SKM-1 treated with dmso at 0.1 percent for 144 hours (cell line): Measurements from ENCODE around the gene MAP2.

Source experiments
- DNase-seq: peaks from one replicate; lab custom pipeline; 2025; ENCODE audit not compliant: unreplicated experiment; lab: John Stamatoyannopoulos, UW

Gene MAP2

DNA sequence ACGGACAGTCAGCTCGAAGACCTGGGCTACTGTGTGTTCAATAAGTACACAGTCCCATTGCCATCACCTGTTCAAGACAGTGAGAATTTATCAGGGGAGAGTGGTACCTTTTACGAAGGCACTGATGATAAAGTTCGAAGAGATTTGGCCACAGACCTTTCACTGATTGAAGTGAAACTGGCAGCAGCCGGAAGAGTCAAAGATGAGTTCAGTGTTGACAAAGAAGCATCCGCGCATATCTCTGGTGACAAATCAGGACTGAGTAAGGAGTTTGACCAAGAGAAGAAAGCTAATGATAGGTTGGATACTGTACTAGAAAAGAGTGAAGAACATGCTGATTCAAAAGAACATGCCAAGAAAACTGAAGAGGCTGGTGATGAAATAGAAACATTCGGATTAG, 270.9 kb downstream of the MAP2 start:
- DNase-seq = no peak

DNA sequence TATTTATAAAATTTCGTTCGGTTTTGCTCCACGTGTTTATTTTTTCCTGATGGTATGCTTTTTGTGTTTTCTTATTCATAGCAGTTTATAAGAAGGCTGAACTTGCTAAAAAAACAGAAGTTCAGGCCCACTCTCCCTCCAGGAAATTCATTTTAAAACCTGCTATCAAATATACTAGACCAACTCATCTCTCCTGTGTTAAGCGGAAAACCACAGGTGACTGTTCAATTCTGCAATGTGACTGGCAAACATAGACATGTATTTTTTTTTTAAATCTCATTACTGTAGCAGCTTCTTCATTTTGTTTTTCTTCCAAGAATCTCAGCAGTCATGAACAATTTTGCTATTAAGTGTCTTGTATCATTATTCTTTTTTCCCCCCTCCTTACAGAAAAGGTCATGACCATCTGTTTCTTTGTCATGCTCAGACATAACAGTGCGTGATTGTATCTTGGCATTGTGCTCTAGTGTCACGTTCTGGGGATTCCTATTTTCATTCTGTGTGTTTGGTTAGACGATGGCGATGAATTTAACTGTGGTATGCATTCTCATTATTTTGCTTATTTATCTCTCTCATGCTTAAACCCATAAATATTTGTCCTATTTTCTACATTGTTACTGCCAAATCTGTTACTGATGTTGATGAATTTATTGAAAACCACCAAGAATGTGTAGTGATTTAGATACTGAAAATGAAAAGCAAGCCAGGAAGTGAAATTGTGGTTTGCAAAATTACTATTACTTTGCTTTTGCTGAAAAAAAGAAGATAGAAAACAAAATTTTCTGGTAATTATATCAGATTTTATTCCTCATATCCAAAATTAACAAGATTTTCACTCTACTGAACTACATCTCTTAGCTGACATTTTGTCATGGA, 273.2 kb downstream of the MAP2 start:
- no peak for DNase-seq

DNA sequence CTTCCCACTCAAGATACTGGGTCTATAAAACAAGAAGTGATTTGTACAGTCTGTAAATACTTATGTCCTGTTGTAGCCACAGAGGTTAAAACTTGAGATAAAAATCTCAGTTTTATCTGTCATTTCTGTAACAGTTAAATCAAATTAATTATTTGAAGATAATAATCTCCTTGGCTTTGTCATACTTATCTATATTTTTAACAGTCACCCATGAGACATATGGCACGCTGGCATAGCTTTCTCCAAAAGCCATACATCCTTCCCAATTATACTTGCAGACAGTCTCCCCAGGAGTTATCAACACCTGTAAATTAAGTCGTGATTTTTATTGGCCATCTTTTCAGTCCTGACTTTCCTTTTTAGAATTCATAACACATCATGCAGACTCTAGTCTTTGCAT, 278.9 kb downstream of the MAP2 start:
- DNase-seq = no peak

DNA sequence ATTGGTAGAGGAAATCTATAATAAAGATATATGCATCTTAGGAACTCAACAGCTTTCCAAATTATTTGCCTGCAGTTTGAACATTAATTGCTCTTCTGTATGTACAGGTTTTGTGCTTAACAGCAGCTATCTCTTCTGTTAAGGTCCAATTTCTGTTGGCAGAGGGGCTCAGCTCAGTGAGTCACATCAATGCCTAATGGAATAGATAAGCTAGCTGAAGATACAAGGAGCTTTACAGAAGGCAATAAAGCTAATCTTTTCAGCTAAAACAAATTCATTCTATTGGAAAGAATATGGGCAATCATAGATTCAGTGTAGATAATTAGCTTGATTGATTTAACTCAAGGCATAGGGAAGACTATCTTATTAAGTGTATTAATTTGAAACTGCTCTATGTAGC, 289.4 kb downstream of the MAP2 start:
- no peak for DNase-seq

DNA sequence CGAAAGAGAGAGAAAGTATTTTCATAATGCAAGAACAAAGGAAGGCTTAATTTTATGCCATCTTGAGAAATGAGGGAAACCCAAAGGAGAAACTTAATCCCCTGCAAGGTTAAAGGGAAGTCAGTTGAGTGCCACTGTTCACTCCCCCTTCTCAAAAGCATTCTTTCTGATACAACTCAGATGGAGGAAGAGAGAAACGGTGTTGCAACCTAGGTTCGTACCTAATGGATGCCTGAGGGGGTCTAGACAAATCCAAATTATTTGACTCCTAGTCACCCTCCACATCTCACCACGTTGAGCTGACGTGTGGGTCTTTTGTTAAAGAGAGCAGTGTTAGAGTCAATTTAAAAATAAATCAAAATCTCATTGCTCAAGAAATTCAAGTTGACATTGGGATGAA, 295.2 kb downstream of the MAP2 start:
- DNase-seq = no peak

DNA sequence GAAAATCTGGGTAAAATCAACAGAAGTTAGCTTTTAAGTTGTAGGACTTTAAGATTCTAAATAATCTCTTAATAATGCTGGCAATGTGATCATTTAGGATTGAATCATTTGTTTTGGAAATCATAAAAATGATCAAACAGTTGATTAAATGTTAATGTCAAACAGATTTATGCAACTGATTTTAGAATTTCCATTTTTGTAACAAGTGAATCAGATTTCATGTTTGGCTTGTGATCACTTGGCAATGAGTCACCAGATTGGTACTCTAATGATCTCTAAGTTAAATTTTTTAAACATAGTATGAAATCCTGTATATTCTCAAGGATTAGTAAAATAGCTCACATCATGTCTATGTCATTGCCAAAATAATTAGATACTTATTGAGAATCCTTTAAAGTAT, 297.6 kb downstream of the MAP2 start:
- DNase-seq = no peak

DNA sequence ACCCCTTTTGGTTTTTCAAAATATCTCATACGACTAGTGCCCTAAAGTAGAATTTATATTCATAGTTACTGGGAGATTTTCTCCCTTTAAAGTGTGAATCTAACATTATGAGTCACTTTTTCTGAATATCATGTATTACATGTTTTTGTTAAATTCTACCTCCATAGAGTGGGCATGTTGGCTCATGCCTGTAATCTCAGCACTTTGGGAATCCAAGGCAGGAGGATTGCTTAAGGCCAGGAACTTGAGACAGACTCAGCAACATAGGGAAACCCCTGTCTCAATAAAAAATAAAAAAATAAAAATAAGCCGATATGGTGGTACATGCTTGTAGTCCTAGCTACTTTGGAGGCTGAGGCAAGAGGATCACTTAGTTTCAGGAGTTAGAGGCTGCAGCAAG, 302.5 kb downstream of the MAP2 start:
- DNase-seq = no peak

DNA sequence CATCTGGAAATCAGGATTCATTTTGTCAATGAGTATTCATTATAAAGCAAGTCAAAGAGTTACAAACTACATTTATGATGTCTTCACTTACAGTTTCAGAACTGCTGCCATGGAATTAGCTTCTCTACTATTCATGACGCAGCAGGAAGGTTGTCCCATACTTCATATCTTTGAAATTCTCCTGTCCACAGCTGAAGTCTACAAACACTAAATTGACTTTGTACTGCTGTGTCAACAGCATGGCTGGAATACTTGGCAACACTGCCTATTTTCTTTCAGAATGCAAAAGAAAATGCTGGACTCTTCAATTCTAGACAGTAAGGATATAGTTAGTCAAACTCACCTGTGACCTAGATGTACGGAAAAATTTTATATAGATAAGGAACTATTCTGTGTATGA, 303.2 kb downstream of the MAP2 start:
- DNase-seq = no peak

DNA sequence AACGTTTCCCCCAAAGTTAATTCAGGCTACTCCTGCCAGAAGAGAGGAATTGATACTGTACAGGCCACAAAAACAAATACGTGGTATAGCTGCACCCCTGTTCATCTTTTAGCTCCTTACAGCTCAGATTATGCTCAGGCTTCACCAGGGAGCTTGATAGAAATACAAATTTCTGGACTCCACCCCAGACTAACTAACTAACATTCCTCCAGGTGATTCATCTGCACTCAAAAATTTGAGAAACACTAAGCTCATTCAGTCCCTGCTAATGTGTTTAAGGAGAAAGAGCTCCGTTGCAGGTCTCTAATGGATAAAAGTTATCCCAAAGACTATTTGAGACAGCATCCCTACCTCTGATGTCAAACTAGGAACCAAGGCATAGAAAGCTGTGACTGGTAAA, 311.0 kb downstream of the MAP2 start:
- no peak for DNase-seq

DNA sequence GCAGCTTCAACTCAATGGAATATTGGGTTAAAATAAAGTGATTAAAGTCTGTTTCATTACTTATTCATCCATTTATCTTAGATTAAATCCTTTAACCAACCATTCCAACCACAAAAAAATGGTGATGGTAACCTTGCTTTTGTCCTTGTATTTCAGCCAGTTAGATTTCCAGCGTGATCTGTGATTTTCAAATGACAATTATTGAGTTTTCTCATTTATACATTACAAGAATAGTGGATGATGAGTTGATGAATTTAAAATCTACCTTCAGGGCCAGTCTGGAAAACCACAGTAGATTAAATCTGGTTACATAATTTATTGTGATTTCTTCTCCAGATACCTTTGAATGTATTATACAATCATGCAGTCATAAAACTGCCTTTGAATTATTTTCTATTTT, 318.1 kb downstream of the MAP2 start:
- no peak for DNase-seq

DNA sequence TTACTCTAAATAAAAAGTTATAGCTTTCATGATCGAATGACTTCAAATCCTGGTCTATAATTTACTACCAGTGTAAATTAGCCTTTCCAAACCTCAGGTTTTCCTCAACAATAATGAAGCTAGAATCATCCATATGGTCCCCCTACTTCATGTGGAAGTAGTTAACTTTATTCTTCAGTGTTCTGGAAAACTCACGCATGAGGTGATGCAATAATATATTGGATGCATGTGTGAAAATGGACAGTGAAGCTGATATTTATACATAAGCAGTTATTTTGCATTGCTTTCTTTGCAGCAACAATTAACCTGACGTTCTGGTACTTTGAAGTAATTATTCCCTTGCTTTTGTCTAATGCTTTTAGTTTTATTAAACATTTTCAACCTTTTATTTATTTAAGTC, 329.2 kb downstream of the MAP2 start:
- no peak for DNase-seq

DNA sequence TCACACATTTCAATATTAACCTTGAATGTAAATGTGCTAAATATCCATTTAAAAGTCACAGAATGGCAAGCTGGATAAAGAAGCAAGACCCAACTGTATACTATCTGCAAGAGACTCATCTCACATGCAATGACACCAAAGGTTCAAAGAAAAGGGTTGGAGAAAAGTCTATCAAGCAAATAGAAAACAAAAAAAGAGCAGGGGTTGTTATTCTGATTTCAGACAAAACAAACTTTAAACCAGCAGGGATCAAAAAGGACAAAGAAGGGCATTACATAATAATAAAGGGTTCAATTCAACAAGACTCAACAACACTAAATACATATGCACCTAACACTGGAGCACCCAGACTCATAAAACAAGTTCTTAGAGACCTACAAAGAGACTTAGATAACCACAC, 333.3 kb downstream of the MAP2 start:
- DNase-seq = no peak

DNA sequence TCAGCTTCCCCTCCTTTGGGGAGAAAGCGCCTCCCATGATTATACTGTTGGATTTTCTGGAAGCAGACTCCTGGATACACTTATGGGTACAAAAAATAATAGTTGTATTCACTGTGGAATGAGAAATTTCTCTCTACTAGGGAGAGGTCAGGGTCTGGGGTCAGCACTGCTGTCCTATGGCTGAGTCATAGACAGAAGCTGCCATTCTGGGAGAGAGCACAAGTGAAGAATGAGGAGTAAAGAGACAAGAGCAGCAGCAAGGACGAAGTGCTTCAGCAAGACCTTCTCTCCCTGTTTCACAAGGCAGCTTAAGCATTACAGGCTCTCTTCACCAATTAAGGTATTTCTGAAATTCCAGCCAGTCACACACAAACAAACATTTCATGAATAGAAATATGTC, 337.7 kb downstream of the MAP2 start:
- no peak for DNase-seq

DNA sequence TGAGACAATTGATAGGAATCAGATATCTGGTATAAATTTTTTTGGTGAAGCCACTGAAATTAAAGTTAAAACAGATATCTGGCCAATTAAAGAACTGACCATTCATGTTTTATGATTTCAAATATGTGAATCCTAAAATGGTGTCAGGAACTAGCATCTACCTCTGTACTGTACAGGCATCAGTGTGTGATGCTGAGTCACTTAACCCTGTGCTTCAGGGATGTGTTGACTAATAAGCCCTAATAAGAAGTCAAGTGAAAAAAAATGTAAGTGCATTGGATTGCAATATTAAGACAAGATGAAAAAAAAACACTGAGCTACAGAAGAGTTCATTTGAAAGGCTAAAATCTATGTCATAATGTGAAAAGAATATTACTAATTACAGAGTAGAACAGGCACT, 338.7 kb downstream of the MAP2 start:
- no peak for DNase-seq

DNA sequence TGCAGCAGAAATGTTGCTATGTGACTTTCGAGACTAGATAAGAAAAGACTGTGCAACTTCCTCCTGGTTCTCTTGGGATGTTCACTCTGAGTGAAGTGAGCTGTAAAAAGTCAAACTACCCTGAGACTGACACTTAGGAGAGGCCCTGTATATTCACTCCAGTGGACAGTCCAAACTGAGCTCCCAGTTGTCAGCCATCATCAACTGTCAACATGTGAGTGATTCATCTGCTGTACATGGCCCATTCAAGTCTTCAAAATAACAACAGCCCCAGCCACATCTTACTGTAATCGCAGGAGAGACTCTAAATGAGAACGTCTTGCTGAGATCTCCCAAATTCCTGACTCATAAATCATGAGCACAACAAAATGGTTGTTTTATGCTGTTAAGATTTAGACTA, 339.3 kb downstream of the MAP2 start:
- DNase-seq = no peak

DNA sequence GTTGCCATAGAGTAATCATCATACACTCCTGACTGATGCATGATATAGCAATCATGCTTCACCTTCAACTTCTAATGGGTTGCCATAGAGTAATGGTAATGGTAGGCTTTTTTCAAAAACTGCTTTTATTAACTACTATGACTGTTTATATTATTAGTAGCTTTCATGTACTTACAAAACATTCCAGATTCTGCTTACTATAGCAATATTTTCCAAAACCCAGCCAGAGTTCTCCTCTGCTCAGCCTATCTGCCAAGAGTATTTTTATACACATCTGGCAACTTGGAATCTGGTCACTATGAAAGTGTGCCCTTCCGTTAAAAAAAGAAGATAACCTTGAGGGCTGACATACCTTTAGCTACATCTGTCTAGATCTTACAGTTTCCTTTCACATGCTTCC, 342.8 kb downstream of the MAP2 start:
- no peak for DNase-seq

DNA sequence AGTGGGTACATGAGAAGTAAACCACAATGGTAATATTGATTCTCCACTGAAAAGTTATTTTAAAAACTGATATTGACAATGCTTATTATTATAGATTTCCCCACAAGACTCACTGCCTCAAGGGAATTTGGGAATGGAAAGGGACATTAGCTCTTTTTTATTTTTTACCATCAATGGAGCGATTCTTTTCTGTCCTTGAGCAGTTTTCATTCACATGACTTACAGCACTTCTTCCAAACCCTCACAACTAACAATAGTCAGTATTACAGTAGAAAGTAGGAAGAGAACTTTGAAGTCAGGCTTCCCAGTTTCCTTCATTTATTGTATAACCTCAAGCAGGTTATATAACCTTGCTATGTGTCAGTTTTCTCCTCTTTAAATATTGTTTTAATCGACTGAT, 343.5 kb downstream of the MAP2 start:
- DNase-seq = no peak

DNA sequence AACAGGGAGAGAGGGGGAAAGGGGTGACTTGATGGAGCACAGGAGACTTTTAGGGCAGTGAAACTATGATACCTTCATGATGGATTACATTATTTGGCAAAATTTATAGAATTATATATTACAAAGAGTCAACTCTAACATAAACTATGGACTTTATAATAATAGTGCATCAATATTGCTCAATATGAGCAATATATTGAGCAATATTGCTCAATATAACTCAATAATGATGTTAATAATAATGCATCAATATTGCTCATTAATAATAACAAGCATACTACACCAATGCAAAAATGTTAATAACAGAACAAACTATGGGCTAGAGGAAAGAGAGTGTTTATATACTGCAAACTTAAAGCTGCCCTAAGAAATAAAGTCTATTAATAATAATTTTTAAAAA, 344.7 kb downstream of the MAP2 start:
- no peak for DNase-seq

DNA sequence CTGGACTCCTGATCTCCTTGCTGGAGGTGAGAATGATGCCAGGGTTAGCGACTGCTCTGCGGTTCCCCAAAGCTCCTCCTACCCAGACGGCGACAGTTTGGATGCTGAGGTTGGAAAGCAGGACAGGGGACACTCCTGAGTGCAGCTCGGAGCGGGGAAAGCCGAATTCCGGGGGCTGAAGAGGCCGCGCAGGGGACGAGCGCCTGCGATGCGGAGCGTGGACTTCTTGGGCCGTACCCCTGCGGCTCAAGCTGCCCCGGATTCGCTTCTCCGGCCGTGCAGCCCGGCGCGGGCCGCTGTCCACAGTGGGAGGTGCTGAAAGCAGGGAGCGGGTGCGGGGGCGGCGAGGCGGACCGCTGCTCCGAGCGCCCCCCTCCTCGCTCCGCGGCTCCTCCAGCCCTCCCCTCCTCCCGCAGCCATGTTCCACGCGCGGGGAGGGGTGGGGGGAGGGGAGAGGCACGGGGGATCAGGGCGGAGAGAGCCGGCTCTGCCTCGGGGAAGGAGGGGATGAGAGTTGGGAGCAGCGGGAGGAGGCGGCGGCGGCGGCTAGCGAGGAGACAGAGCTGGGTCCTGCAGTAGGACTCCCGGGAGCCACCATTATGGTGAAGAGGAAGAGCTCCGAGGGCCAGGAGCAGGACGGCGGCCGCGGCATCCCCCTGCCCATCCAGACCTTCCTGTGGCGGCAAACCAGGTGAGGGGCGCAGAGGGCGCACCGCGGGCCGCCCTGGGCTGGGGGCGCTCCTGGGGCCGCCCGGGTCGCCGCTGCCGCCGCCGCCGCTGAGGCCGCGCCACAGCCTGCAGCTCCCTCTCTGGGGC, 347.8 kb downstream of the MAP2 start, which contains the start of gene UNC80:
UNC80 (plus strand) TSS at position 359 of the 816 bp plus-strand sequence; CDS start at position 600, 241 bp downstream.
- DNase-seq = no peak

DNA sequence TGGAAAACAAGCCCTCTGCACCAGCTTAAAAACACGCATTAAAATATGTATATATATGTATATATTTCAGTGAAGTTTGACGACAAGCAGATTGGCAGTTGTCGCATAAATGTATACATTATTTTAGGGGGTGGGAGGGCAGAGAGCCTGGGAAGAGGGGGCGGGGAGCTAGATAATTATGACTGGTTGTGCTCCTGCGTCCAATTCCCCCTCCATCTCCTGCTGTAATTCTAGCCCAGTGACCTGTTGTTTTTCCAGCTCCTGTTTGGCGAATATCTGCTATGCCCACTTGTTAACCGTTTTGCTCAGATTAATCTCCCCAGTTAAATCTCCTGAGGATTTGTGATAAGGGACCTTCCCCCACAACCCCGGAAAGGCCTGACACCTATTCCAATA, 348.4 kb downstream of the MAP2 start:
- DNase-seq = no peak

DNA sequence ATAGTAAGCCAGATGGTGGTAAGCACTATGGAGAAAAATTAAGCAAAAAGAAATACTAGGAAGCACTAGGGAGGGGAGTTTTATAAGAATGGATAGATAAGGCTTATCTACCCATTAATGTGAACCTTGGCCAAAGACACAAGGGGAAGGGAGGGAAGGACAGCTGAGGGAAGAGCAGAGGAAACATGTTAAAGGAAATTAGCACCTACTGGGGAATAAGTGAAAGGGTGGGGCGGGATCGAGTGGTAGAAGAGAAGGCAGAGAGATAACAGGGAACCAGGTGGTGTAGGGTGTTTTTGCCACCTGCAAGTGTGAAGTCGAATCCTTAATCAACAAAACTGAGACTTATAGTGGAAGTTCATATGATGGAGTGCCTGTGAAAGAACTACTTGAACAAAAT, 349.5 kb downstream of the MAP2 start:
- DNase-seq = no peak
